WTC11 (cell line): ENCODE data around the gene PDE1C. TPM values are rescaled to one million over a fixed set of nuclear protein-coding genes. Genes with fewer than 3 reads are reported as not detected.

Source experiments
- ATAC-seq: fragments of 200-7000 bp; cut with Tn5 transposase; 2 replicates; pipeline ENCODE4 v1.10.0; 2021; ENCODE audit warnings: mild to moderate bottlenecking, moderate library complexity
- CTCF ChIA-PET: fragments of 300-600 bp; sonication (Branson Sonifier 250); formaldehyde crosslinking; loops from one replicate; lab custom pipeline; 2021; ENCODE audit warnings: antibody characterized with exemption; lab: Charles Lee
- POLR2A ChIA-PET: fragments of 350-600 bp; sonication (Branson Sonifier 250); formaldehyde crosslinking; loops from one replicate; lab custom pipeline; 2021; ENCODE audit warnings: antibody characterized with exemption; lab: Charles Lee
- DNase-seq: peaks from one replicate; pipeline ENCODE4 v3.0.0; 2021; ENCODE audit warnings: low spot score
- H3K27ac Mint-ChIP-seq: 2 replicates; pipeline ENCODE4 v1.8.0; 2021; ENCODE audit warnings: mixed read lengths
- H3K27me3 Mint-ChIP-seq: 2 replicates; pipeline ENCODE4 v1.8.0; 2021; ENCODE audit warnings: low read depth, mild to moderate bottlenecking, moderate library complexity, mixed read lengths
- H3K36me3 Mint-ChIP-seq: 2 replicates; pipeline ENCODE4 v1.8.0; 2021; ENCODE audit warnings: mixed read lengths
- H3K4me1 Mint-ChIP-seq: 2 replicates; pipeline ENCODE4 v1.8.0; 2022; ENCODE audit warnings: mixed read lengths
- H3K4me3 Mint-ChIP-seq: 2 replicates; pipeline ENCODE4 v1.8.0; 2021; ENCODE audit warnings: mild to moderate bottlenecking, moderate library complexity, mixed read lengths
- H3K9me3 Mint-ChIP-seq: 2 replicates; pipeline ENCODE4 v1.8.0; 2021; ENCODE audit warnings: mixed read lengths
- CREM ChIP-seq: sonication (generic); formaldehyde crosslinking; IDR thresholded peaks from 2 replicates; pipeline ENCODE4 v1.8.1; 2022; ENCODE audit warnings: mild to moderate bottlenecking, missing genetic modification reagents, moderate library complexity
- ELF4 ChIP-seq: sonication (generic); formaldehyde crosslinking; IDR thresholded peaks from 2 replicates; pipeline ENCODE4 v1.8.1; 2022; ENCODE audit warnings: low read depth, mild to moderate bottlenecking, moderate library complexity, missing genetic modification reagents
- ESRRA ChIP-seq: sonication (generic); formaldehyde crosslinking; IDR thresholded peaks from 2 replicates; pipeline ENCODE4 v1.8.1; 2022; ENCODE audit warnings: mild to moderate bottlenecking, missing genetic modification reagents, borderline replicate concordance
- ETV6 ChIP-seq: sonication (generic); formaldehyde crosslinking; IDR thresholded peaks from 2 replicates; pipeline ENCODE4 v1.8.1; 2022; ENCODE audit warnings: mild to moderate bottlenecking, missing genetic modification reagents
- JAZF1 ChIP-seq: fragments of 250-450 bp; sonication (Bioruptor Pico); IDR thresholded peaks from 2 replicates; pipeline ENCODE4 v1.9.0; 2021; ENCODE audit warnings: moderate library complexity, mild to moderate bottlenecking, inconsistent platforms
- NR3C1 ChIP-seq: sonication (generic); formaldehyde crosslinking; conservative IDR thresholded peaks from 2 replicates; pipeline ENCODE4 v1.8.1; 2023; ENCODE audit warnings: low read depth, mild to moderate bottlenecking, missing genetic modification reagents
- OVOL2 ChIP-seq: fragments of 250-450 bp; sonication (Bioruptor Pico); IDR thresholded peaks from 2 replicates; pipeline ENCODE4 v1.9.0; 2021; ENCODE audit warnings: mild to moderate bottlenecking, borderline replicate concordance
- RELA ChIP-seq: sonication (generic); formaldehyde crosslinking; IDR thresholded peaks from 2 replicates; pipeline ENCODE4 v1.8.1; 2022; ENCODE audit warnings: missing genetic modification reagents, mild to moderate bottlenecking, borderline replicate concordance
- SP1 ChIP-seq: sonication (generic); formaldehyde crosslinking; conservative IDR thresholded peaks from 2 replicates; pipeline ENCODE4 v1.8.1; 2022; ENCODE audit warnings: missing genetic modification reagents
- ZNF138 ChIP-seq: sonication (generic); formaldehyde crosslinking; conservative IDR thresholded peaks from 2 replicates; pipeline ENCODE4 v1.8.1; 2022; ENCODE audit warnings: mild to moderate bottlenecking, moderate library complexity, missing genetic modification reagents
- ZNF219 ChIP-seq: sonication (generic); formaldehyde crosslinking; IDR thresholded peaks from 2 replicates; pipeline ENCODE4 v1.8.0; 2023; ENCODE audit warnings: missing genetic modification reagents, mild to moderate bottlenecking, borderline replicate concordance
- total RNA-seq: library from RNA; stranded (reverse); gene quantifications from 3 replicates; pipeline ENCODE4 v1.2.3, GENCODE V29; 2021
- TF ChIP-seq, protein P1 (sequence below): sonication (generic); formaldehyde crosslinking; IDR thresholded peaks from 2 replicates; pipeline ENCODE4 v1.8.0; 2022; ENCODE audit warnings: mild to moderate bottlenecking, missing genetic modification reagents
- TF ChIP-seq, protein P2 (sequence below): sonication (generic); formaldehyde crosslinking; IDR thresholded peaks from 2 replicates; pipeline ENCODE4 v1.8.0; 2022; ENCODE audit warnings: missing genetic modification reagents
- TF ChIP-seq, protein P3 (sequence below): fragments of 250-450 bp; sonication (Bioruptor Pico); IDR thresholded peaks from 2 replicates; pipeline ENCODE4 v1.8.0; 2021; ENCODE audit warnings: mild to moderate bottlenecking
- TF ChIP-seq, protein P4 (sequence below): fragments of 250-450 bp; sonication (Bioruptor Pico); IDR thresholded peaks from 2 replicates; pipeline ENCODE4 v1.9.0; 2021; ENCODE audit warnings: mild to moderate bottlenecking, borderline replicate concordance
- TF ChIP-seq, protein P5 (sequence below): sonication (generic); formaldehyde crosslinking; IDR thresholded peaks from 2 replicates; pipeline ENCODE4 v1.8.1; 2023; ENCODE audit warnings: mild to moderate bottlenecking, missing genetic modification reagents, borderline replicate concordance
- TF ChIP-seq, protein P6 (sequence below): sonication (generic); formaldehyde crosslinking; IDR thresholded peaks from 2 replicates; pipeline ENCODE4 v1.8.1; 2022; ENCODE audit warnings: mild to moderate bottlenecking, moderate library complexity, missing genetic modification reagents
- TF ChIP-seq, protein P7 (sequence below): sonication (generic); formaldehyde crosslinking; IDR thresholded peaks from 2 replicates; pipeline ENCODE4 v1.8.1; 2022; ENCODE audit warnings: missing genetic modification reagents, borderline replicate concordance

The PDE1C gene
- total RNA-seq, 1 experiment from 2014 or later = 0.55 TPM

DNA sequence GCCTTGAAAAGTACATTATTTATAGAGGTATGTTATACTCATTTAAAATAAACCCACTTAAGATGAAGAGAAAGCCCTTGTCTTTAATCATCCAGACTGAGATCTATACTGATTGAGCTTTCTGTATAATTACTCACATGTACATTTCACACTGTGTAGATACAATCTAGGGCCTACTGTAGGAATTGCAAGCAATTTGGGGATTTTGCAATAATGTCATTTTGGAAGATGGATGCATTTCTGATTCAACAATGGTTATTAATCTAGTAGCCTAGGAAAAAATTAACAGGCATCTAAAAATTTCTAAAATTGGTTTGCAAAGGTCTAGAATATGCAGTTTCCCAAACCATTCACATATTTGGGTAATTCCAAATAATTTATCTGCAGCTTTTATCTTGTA lies 132.2 kb downstream of the PDE1C start:
- DNase-seq (no peak), ATAC-seq (no peak)
- H3K4me3 Mint-ChIP-seq = no peak overlapping the region
- H3K27ac Mint-ChIP-seq = no peak overlapping the region
- ChIA-PET CTCF (no interaction called here), POLR2A (no interaction called here)
- no peaks in the 10 kb centered on the region; the same call in 1 of the 2 replicates for H3K27me3 Mint-ChIP-seq
- TF ChIP-seq ZNF138 (CRISPR knock-in tag) = no peak
- TF ChIP-seq, protein P1, sequence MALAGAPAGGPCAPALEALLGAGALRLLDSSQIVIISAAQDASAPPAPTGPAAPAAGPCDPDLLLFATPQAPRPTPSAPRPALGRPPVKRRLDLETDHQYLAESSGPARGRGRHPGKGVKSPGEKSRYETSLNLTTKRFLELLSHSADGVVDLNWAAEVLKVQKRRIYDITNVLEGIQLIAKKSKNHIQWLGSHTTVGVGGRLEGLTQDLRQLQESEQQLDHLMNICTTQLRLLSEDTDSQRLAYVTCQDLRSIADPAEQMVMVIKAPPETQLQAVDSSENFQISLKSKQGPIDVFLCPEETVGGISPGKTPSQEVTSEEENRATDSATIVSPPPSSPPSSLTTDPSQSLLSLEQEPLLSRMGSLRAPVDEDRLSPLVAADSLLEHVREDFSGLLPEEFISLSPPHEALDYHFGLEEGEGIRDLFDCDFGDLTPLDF (CRISPR knock-in tag) = no peak
- TF ChIP-seq SP1 = no peak
- TF ChIP-seq ETV6 (CRISPR knock-in tag) = no peak
- no peak for TF ChIP-seq CREM (CRISPR knock-in tag)
- TF ChIP-seq NR3C1 (CRISPR knock-in tag) = no peak
- TF ChIP-seq, protein P2, sequence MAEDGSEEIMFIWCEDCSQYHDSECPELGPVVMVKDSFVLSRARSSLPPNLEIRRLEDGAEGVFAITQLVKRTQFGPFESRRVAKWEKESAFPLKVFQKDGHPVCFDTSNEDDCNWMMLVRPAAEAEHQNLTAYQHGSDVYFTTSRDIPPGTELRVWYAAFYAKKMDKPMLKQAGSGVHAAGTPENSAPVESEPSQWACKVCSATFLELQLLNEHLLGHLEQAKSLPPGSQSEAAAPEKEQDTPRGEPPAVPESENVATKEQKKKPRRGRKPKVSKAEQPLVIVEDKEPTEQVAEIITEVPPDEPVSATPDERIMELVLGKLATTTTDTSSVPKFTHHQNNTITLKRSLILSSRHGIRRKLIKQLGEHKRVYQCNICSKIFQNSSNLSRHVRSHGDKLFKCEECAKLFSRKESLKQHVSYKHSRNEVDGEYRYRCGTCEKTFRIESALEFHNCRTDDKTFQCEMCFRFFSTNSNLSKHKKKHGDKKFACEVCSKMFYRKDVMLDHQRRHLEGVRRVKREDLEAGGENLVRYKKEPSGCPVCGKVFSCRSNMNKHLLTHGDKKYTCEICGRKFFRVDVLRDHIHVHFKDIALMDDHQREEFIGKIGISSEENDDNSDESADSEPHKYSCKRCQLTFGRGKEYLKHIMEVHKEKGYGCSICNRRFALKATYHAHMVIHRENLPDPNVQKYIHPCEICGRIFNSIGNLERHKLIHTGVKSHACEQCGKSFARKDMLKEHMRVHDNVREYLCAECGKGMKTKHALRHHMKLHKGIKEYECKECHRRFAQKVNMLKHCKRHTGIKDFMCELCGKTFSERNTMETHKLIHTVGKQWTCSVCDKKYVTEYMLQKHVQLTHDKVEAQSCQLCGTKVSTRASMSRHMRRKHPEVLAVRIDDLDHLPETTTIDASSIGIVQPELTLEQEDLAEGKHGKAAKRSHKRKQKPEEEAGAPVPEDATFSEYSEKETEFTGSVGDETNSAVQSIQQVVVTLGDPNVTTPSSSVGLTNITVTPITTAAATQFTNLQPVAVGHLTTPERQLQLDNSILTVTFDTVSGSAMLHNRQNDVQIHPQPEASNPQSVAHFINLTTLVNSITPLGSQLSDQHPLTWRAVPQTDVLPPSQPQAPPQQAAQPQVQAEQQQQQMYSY (CRISPR knock-in tag) = no peak
- TF ChIP-seq, protein P3, sequence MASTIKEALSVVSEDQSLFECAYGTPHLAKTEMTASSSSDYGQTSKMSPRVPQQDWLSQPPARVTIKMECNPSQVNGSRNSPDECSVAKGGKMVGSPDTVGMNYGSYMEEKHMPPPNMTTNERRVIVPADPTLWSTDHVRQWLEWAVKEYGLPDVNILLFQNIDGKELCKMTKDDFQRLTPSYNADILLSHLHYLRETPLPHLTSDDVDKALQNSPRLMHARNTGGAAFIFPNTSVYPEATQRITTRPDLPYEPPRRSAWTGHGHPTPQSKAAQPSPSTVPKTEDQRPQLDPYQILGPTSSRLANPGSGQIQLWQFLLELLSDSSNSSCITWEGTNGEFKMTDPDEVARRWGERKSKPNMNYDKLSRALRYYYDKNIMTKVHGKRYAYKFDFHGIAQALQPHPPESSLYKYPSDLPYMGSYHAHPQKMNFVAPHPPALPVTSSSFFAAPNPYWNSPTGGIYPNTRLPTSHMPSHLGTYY (CRISPR knock-in tag) = no peak
- TF ChIP-seq, protein P4, sequence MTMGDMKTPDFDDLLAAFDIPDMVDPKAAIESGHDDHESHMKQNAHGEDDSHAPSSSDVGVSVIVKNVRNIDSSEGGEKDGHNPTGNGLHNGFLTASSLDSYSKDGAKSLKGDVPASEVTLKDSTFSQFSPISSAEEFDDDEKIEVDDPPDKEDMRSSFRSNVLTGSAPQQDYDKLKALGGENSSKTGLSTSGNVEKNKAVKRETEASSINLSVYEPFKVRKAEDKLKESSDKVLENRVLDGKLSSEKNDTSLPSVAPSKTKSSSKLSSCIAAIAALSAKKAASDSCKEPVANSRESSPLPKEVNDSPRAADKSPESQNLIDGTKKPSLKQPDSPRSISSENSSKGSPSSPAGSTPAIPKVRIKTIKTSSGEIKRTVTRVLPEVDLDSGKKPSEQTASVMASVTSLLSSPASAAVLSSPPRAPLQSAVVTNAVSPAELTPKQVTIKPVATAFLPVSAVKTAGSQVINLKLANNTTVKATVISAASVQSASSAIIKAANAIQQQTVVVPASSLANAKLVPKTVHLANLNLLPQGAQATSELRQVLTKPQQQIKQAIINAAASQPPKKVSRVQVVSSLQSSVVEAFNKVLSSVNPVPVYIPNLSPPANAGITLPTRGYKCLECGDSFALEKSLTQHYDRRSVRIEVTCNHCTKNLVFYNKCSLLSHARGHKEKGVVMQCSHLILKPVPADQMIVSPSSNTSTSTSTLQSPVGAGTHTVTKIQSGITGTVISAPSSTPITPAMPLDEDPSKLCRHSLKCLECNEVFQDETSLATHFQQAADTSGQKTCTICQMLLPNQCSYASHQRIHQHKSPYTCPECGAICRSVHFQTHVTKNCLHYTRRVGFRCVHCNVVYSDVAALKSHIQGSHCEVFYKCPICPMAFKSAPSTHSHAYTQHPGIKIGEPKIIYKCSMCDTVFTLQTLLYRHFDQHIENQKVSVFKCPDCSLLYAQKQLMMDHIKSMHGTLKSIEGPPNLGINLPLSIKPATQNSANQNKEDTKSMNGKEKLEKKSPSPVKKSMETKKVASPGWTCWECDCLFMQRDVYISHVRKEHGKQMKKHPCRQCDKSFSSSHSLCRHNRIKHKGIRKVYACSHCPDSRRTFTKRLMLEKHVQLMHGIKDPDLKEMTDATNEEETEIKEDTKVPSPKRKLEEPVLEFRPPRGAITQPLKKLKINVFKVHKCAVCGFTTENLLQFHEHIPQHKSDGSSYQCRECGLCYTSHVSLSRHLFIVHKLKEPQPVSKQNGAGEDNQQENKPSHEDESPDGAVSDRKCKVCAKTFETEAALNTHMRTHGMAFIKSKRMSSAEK (CRISPR knock-in tag) = no peak
- TF ChIP-seq ELF4 = no peak
- TF ChIP-seq, protein P5, sequence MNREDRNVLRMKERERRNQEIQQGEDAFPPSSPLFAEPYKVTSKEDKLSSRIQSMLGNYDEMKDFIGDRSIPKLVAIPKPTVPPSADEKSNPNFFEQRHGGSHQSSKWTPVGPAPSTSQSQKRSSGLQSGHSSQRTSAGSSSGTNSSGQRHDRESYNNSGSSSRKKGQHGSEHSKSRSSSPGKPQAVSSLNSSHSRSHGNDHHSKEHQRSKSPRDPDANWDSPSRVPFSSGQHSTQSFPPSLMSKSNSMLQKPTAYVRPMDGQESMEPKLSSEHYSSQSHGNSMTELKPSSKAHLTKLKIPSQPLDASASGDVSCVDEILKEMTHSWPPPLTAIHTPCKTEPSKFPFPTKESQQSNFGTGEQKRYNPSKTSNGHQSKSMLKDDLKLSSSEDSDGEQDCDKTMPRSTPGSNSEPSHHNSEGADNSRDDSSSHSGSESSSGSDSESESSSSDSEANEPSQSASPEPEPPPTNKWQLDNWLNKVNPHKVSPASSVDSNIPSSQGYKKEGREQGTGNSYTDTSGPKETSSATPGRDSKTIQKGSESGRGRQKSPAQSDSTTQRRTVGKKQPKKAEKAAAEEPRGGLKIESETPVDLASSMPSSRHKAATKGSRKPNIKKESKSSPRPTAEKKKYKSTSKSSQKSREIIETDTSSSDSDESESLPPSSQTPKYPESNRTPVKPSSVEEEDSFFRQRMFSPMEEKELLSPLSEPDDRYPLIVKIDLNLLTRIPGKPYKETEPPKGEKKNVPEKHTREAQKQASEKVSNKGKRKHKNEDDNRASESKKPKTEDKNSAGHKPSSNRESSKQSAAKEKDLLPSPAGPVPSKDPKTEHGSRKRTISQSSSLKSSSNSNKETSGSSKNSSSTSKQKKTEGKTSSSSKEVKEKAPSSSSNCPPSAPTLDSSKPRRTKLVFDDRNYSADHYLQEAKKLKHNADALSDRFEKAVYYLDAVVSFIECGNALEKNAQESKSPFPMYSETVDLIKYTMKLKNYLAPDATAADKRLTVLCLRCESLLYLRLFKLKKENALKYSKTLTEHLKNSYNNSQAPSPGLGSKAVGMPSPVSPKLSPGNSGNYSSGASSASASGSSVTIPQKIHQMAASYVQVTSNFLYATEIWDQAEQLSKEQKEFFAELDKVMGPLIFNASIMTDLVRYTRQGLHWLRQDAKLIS (CRISPR knock-in tag) = no peak
- TF ChIP-seq ZNF219 (CRISPR knock-in tag) = no peak
- TF ChIP-seq, protein P6, sequence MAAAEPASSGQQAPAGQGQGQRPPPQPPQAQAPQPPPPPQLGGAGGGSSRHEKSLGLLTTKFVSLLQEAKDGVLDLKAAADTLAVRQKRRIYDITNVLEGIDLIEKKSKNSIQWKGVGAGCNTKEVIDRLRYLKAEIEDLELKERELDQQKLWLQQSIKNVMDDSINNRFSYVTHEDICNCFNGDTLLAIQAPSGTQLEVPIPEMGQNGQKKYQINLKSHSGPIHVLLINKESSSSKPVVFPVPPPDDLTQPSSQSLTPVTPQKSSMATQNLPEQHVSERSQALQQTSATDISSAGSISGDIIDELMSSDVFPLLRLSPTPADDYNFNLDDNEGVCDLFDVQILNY (CRISPR knock-in tag) = no peak
- TF ChIP-seq ESRRA = no peak
- TF ChIP-seq JAZF1 = no peak
- TF ChIP-seq RELA (CRISPR knock-in tag) = no peak
- TF ChIP-seq, protein P7, sequence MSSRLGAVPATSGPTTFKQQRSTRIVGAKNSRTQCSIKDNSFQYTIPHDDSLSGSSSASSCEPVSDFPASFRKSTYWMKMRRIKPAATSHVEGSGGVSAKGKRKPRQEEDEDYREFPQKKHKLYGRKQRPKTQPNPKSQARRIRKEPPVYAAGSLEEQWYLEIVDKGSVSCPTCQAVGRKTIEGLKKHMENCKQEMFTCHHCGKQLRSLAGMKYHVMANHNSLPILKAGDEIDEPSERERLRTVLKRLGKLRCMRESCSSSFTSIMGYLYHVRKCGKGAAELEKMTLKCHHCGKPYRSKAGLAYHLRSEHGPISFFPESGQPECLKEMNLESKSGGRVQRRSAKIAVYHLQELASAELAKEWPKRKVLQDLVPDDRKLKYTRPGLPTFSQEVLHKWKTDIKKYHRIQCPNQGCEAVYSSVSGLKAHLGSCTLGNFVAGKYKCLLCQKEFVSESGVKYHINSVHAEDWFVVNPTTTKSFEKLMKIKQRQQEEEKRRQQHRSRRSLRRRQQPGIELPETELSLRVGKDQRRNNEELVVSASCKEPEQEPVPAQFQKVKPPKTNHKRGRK = no peak
- TF ChIP-seq OVOL2 (CRISPR knock-in tag) = no peak
- peaks cover 30% of the 10 kb centered on the region for H3K4me1 Mint-ChIP-seq
- peaks cover 5% of the 10 kb centered on the region; the same call in 1 of the 2 replicates for H3K9me3 Mint-ChIP-seq
- H3K36me3 Mint-ChIP-seq = no peaks in the 10 kb centered on the region
